Cardiac fibroblast (primary cell): ENCODE results near the gene YEATS4.

Experiments
- DNase-seq, 2 donors: peaks; one replicate each; pipeline versions ENCODE4 v3.0.0 to v3.0.0-alpha.2; 2010; ENCODE audit warnings: low read depth in 2 of 2
- H3K4me3 ChIP-seq, 2 donors: replicated peaks in 1 of 2; 1 replicate in 1 of 2; 2 replicates in 1 of 2; pipeline ENCODE4 v1.5.1; 2011; ENCODE audit warnings: low read depth in 2 of 2, low read length in 2 of 2, mild to moderate bottlenecking in 2 of 2, moderate library complexity in 1 of 2
- CTCF ChIP-seq: IDR thresholded peaks from one replicate; pipeline ENCODE4 v1.5.1; 2011; ENCODE audit warnings: low read depth, mild to moderate bottlenecking, low read length, inconsistent platforms

YEATS4 gene

GRCh38 chr12:69350002-69350626 lies 9.4 kb upstream of the YEATS4 start:
- no peak for TF ChIP-seq CTCF
- no peak overlapping the region for H3K4me3 ChIP-seq
- DNase-seq: no peak

- no peak overlapping the region for H3K4me3 ChIP-seq
- DNase-seq: no peak
- no peak for TF ChIP-seq CTCF
Observed at GRCh38 chr12:69350777-69351176, 8.8 kb upstream of the YEATS4 start.

- DNase-seq: no peak
- H3K4me3 ChIP-seq: no peak overlapping the region
- TF ChIP-seq CTCF: no peak
Observed at GRCh38 chr12:69351462-69352236, 7.9 kb upstream of the YEATS4 start.

- no peak for DNase-seq
- H3K4me3 ChIP-seq: no peak overlapping the region
- no peak for TF ChIP-seq CTCF
Observed at GRCh38 chr12:69352904-69353303, 6.6 kb upstream of the YEATS4 start.

GRCh38 chr12:69354172-69354555 lies 5.4 kb upstream of the YEATS4 start:
- TF ChIP-seq CTCF: no peak
- DNase-seq: no peak
- no peak overlapping the region for H3K4me3 ChIP-seq

DNA sequence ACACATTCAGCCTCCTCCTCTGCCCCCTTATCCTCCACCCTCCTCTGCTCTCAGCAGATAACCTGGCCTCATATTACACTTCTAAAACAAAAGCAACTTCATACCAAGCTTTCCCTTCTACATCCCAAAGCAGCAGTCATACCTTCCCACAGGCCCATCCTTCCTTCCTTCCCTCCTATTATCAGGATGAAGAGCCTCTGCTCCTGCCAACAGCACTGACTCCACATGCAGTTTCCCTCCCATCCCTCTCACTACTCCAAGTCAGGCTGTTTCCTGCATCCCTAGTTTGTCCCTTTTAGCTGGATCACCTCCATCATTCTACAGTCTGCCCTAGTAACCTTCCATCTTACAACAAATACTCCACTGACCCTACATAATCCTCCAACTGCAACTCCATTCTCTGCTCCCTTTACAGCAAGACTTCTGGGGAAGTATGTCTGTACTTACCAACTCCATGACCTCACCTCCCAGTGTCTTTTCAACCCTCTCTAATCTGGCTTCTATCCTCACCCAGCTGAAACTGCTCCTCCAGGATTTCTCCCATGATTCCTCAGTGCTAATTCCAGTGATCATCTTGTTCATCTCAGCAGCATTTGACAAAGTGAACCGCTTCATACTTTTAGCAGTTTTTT lies 4.9 kb upstream of the YEATS4 start:
- no peak for TF ChIP-seq CTCF
- no peak for DNase-seq
- no peak overlapping the region for H3K4me3 ChIP-seq
